ENCODE measurements around the gene FAM24A.
A peak's percentile ranks its signal among the peaks of the same experiment; 100 is the strongest.

- TF ChIP-seq POLR2AphosphoS5 (IDR thresholded peaks at IDR 0.05; ENCODE audit: low read length), result peak; percentile 64; the same call in 1 of the 2 replicates
- no peak for TF ChIP-seq EZH2 (IDR thresholded peaks at IDR 0.05; ENCODE audit: borderline replicate concordance, control insufficient read depth, low read depth, low read length)
- TF ChIP-seq CTCF (IDR thresholded peaks at IDR 0.05 in 2 of 3, conservative IDR thresholded peaks at IDR 0.05 in 1 of 3; ENCODE audit: control insufficient read depth in 2 of 3, extremely low read depth in 1 of 3, insufficient read depth in 1 of 3, low read depth in 3 of 3, low read length in 3 of 3), result no peak
- no peak for TF ChIP-seq NR2C2 (IDR thresholded peaks at IDR 0.05; ENCODE audit: borderline replicate concordance, control insufficient read depth, insufficient read length, low read depth)
- no peak for TF ChIP-seq NFYB (IDR thresholded peaks at IDR 0.05; ENCODE audit: insufficient read depth, low read depth, low read length)
- TF ChIP-seq EP300 (IDR thresholded peaks at IDR 0.05; ENCODE audit: borderline replicate concordance in 1 of 2, control insufficient read depth in 1 of 2, low read depth in 2 of 2, low read length in 2 of 2), result no peak
- TF ChIP-seq TAF1 (IDR thresholded peaks at IDR 0.05; ENCODE audit: borderline replicate concordance, low read depth, low read length), result 0 out of 2 replicates have a peak, but pooled peaks have one; percentile 9
Measured at GRCh38 chr10:122879339-122880273, 30.8 kb upstream of the FAM24A start, which contains the start of gene FAM24B.
